Osteocyte (in vitro differentiated cells): ENCODE results near the gene GNPTG. TPM values are rescaled to one million over a fixed set of nuclear protein-coding genes. Genes with fewer than 3 reads are reported as not detected.
"Not testable (repeated sequence)": the region's sequence is repeated elsewhere in the genome, so short reads cannot be mapped to it uniquely, and the experiment has no call there.

ENCODE experiments used
- DNase-seq: peaks from one replicate; pipeline ENCODE4 v3.0.0; 2021; ENCODE audit warnings: mixed read lengths; ENCODE audit not compliant: unreplicated experiment; ENCODE audit errors: extremely low spot score
- H3K27ac Mint-ChIP-seq: one replicate; pipeline ENCODE4 v1.8.0; 2021; ENCODE audit warnings: mild to moderate bottlenecking, mixed read lengths; ENCODE audit not compliant: unreplicated experiment
- H3K27me3 Mint-ChIP-seq: one replicate; pipeline ENCODE4 v1.8.0; 2021; ENCODE audit warnings: mixed read lengths; ENCODE audit not compliant: unreplicated experiment
- H3K36me3 Mint-ChIP-seq: one replicate; pipeline ENCODE4 v1.8.0; 2021; ENCODE audit warnings: mixed read lengths; ENCODE audit not compliant: unreplicated experiment
- H3K4me1 Mint-ChIP-seq: one replicate; pipeline ENCODE4 v1.8.0; 2021; ENCODE audit warnings: mixed read lengths; ENCODE audit not compliant: unreplicated experiment
- H3K4me3 Mint-ChIP-seq: one replicate; pipeline ENCODE4 v1.8.0; 2021; ENCODE audit warnings: mild to moderate bottlenecking, moderate library complexity, mixed read lengths; ENCODE audit not compliant: unreplicated experiment
- H3K9me3 Mint-ChIP-seq: one replicate; pipeline ENCODE4 v1.8.0; 2021; ENCODE audit warnings: mixed read lengths; ENCODE audit not compliant: unreplicated experiment
- CTCF ChIP-seq: fragments of 200-600 bp; sonication (generic); IDR thresholded peaks from 2 replicates; pipeline ENCODE4 v1.5.0; 2021; ENCODE audit warnings: antibody characterized with exemption, mild to moderate bottlenecking, moderate library complexity
- total RNA-seq: library from RNA; stranded (reverse); gene quantifications from 2 replicates; pipeline ENCODE4 v1.2.1, GENCODE V29; 2021

The GNPTG gene
- total RNA-seq, 1 donor from 2014 or later = 94.3 TPM

DNA sequence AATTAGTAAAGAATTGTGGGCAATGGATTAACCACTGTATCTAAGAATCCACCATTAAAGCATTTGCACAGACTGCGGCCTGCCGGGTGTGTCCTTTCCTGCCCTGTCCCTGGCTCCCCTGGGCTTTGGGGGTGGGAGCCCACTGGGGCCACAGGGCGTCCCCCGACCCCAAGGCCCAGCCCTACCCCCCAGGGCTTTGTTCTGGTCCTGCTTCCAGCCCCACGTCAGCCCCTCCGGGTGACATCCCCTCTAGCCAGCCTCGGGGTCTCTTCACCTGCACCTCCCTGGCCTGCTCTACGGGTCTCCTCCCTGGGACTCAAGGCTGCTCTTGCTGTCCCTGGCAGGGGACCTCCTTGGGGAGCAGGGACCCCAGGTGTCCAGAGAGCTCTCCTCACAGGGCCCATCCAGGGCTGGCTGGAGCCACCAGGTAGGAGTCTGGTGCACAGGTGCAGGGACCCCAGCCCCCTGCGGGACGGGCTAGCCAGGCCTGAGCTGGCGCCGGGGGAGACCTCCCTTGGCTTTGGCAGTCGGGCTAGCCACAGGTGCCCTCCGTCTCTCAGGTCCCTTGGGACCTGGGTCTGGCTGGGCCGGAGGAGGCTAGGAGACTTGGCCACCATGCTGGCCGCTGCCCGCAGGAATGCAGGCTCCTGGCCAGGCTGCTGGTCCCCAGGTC, 24.6 kb upstream of the GNPTG start:
- H3K9me3 Mint-ChIP-seq = no peaks in the 10 kb centered on the region
- H3K36me3 Mint-ChIP-seq = peaks cover 9% of the 10 kb centered on the region
- no peak overlapping the region for H3K27ac Mint-ChIP-seq
- TF ChIP-seq CTCF = no peak
- no peak overlapping the region for H3K4me3 Mint-ChIP-seq
- peaks cover 7% of the 10 kb centered on the region for H3K27me3 Mint-ChIP-seq
- DNase-seq = no peak
- H3K4me1 Mint-ChIP-seq = peaks cover 7% of the 10 kb centered on the region

GRCh38 chr16:1327619-1327947, 24.1 kb upstream of the GNPTG start:
- peaks cover 12% of the 10 kb centered on the region for H3K27me3 Mint-ChIP-seq
- H3K27ac Mint-ChIP-seq = no peak overlapping the region
- no peak for DNase-seq
- TF ChIP-seq CTCF = no peak
- peaks cover 9% of the 10 kb centered on the region for H3K36me3 Mint-ChIP-seq
- H3K4me3 Mint-ChIP-seq = no peak overlapping the region
- H3K4me1 Mint-ChIP-seq = peaks cover 9% of the 10 kb centered on the region
- H3K9me3 Mint-ChIP-seq = no peaks in the 10 kb centered on the region

DNA sequence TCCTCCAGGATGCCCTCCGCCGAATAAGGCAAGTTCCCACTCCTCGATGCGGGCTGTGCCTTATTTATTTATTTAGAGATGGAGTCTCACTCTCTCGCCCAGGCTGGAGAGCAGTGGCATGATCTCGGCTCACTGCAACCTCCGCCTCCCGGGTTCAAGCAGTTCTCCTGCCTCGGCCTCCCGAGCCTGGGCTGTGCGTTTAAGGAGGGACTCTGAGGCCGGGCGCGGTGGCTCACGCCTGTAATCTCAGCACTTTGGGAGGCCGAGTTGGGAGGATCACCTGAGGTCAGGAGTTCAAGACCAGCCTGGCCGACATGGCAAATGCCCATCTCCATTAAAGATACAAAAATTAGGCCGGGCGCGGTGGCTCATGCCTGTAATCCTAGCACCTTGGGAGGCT, 23.6 kb upstream of the GNPTG start:
- H3K36me3 Mint-ChIP-seq, H3K9me3 Mint-ChIP-seq, H3K27ac Mint-ChIP-seq, H3K4me3 Mint-ChIP-seq, DNase-seq: not testable (repeated sequence)
- H3K27me3 Mint-ChIP-seq = peaks cover 15% of the 10 kb centered on the region
- H3K4me1 Mint-ChIP-seq = peaks cover 11% of the 10 kb centered on the region

GRCh38 chr16:1328961-1329360, 22.8 kb upstream of the GNPTG start:
- H3K4me3 Mint-ChIP-seq, H3K9me3 Mint-ChIP-seq, H3K36me3 Mint-ChIP-seq, H3K27ac Mint-ChIP-seq, DNase-seq: not testable (repeated sequence)
- peaks cover 15% of the 10 kb centered on the region for H3K27me3 Mint-ChIP-seq
- H3K4me1 Mint-ChIP-seq = peaks cover 11% of the 10 kb centered on the region

DNA sequence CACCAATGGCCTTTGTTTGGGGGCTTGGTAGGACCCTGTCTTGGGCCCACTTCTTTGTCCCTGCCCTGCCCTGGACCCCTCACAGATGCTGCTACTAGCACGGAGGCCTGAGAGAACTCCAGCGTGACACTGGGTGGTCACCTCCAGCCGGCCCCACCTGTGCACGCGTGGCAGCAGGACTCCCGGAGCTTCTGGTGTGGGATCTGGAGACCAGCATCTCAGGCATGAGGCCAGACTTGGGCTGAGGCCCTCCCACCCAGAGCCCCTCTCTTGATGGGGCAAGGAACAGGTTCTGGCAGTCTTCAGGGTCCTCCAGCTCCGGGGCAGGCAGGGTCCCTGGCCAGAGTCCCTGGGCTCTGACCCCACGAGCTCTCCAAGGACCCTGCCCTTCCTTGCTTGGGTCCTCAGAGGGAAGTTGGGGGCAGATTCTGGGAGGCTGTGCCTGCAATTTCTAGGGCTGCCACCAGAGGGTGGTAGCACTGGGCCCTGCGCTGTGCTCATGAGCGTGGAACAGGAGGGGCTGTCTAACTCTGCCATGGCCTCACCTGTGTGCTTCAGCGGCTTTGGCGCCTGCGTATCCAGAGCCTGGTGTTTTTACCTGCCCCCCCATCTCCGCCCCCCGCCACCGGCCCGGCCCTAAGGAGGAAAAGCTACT, 21.3 kb upstream of the GNPTG start:
- Mint-ChIP-seq H3K4me3 (no peak overlapping the region), H3K36me3 (peaks cover under 1% of the 10 kb centered on the region), H3K27ac (no peak overlapping the region), H3K9me3 (no peaks in the 10 kb centered on the region), H3K27me3 (peaks cover 23% of the 10 kb centered on the region), H3K4me1 (peaks cover 11% of the 10 kb centered on the region)
- peak; percentile 43 for TF ChIP-seq CTCF
- DNase-seq = no peak

DNA sequence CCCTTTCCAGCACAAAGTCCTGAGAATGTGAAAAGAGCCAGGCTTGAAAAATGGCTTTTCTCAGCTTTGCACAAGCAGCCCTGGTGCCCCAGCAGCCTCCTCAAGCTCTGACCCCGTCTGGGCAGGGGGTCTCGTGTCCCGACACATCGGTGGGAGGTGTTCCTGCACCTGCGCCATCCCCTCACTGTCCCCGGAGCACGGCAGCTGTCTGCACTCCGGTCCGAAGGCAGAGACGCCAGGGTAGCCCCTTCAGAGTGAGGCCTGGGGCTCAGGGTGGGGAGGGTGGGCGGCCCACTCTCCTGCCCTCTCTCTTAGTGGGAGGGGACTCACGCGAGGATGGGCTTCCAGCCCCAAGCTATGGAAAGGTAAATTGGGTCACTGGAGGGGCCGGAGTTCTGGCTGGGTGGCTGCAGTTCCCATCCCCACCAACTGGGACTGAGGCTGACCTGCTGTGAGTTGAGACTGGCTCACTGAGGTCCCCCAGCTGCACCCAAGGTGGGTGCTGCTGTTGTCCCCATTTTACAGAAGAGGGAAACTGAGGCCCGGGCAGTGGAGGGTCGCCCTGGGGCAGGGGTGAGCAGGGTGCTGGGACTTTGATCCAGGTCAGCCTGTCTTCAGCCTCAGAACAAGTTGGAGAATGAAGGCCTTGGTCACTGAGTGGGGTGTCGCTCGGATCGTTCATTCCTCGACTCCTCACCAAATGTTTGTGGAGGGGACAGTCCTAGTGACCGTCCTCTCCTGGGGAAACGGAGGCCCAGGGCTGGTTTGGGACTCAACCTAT, 20.6 kb upstream of the GNPTG start:
- no peak for DNase-seq
- H3K27ac Mint-ChIP-seq = no peak overlapping the region
- no peak for TF ChIP-seq CTCF
- H3K4me3 Mint-ChIP-seq = no peak overlapping the region
- H3K36me3 Mint-ChIP-seq = no peaks in the 10 kb centered on the region
- peaks cover 11% of the 10 kb centered on the region for H3K4me1 Mint-ChIP-seq
- H3K9me3 Mint-ChIP-seq = no peaks in the 10 kb centered on the region
- H3K27me3 Mint-ChIP-seq = peaks cover 30% of the 10 kb centered on the region
